AG10803 (cell line): Measurements from ENCODE around the gene FTO.

Experiments
- DNase-seq: peaks from one replicate; pipeline ENCODE4 v3.0.0; 2010; ENCODE audit warnings: low read depth
- H3K4me3 ChIP-seq: 2 replicates; pipeline ENCODE4 v1.5.1; 2011; ENCODE audit warnings: mild to moderate bottlenecking, low read length, control low read depth
- TF ChIP-seq, protein P1 (sequence below): conservative IDR thresholded peaks from 2 replicates; pipeline ENCODE4 v1.5.1; 2011; ENCODE audit warnings: mild to moderate bottlenecking, low read length, control low read depth, inconsistent platforms

FTO gene

DNA sequence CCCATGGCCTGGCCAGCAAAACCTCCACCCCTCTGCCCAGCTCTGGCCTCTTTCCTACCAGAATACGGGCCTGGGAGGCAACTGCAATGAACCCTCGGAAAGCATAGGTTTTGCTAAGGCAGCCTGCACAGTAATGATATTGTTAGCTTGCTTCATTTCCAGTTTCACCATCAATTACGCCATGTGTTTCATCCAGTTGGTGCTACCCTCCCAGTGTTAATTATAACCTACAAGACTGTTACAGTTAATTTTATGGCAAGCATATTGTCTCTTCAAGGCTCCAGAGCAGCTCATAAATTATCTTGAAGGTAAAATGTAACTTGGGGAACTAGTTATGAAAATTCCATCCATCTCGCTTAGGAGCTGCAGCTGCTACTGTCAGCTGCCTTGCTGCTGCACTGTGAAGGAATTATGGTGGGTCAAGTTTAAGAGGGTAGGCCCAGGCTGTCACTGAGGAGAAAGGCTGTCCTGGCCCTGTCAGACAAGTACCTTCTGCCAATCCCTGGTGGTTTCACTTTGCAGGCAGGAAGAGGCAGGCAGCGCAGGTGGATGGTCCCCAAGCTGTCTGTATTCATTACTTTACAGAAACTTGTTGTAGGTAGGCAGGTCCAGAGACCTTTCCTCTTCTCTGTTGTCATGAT lies 242.9 kb downstream of the FTO start:
- no peak for DNase-seq

DNA sequence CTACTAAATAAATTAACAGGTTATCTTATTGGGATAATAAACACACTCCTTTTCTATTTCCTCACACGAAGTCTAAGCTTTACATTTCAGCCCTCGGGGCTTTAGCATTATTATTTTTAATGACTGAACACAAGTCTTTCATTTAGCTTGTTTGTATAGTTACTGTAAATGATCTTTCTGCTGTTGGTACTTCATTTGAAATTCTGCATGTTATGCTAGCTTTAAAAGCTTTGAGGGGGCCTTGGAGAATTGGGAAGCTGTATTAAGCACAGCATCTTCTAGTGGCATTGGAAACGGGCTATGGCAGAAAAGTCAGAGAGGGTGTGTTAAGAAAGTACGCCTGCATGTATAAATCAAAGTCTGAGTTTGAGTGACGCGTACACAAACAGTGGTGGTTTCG lies 243.7 kb downstream of the FTO start:
- no peak overlapping the region for H3K4me3 ChIP-seq
- TF ChIP-seq, protein P1, sequence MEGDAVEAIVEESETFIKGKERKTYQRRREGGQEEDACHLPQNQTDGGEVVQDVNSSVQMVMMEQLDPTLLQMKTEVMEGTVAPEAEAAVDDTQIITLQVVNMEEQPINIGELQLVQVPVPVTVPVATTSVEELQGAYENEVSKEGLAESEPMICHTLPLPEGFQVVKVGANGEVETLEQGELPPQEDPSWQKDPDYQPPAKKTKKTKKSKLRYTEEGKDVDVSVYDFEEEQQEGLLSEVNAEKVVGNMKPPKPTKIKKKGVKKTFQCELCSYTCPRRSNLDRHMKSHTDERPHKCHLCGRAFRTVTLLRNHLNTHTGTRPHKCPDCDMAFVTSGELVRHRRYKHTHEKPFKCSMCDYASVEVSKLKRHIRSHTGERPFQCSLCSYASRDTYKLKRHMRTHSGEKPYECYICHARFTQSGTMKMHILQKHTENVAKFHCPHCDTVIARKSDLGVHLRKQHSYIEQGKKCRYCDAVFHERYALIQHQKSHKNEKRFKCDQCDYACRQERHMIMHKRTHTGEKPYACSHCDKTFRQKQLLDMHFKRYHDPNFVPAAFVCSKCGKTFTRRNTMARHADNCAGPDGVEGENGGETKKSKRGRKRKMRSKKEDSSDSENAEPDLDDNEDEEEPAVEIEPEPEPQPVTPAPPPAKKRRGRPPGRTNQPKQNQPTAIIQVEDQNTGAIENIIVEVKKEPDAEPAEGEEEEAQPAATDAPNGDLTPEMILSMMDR, result no peak
- no peak for DNase-seq

More for the DNA sequence above, 242.9 kb downstream of the FTO start:
- TF ChIP-seq, protein P1, result no peak
- H3K4me3 ChIP-seq, result no peak overlapping the region

DNA sequence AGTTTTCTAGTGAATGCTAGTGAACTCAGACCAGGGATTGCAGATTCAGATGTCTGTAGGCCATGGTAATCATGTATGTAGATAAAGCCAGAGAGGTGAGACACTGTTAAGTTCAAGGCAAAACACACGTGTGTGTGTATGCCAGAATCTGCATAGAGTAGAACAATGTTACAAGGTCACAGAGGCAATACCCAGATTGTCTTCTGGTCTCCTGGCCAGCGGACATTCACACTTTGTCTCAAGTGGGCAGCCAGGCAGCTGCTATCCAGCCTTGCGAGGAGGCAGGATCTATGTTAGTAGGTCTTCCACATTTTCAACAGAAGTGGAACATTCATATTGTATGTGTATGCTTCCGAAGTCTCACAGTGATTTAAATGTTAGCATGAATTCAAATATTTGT lies 244.4 kb downstream of the FTO start:
- TF ChIP-seq, protein P1, result no peak
- no peak for DNase-seq
- no peak overlapping the region for H3K4me3 ChIP-seq

DNA sequence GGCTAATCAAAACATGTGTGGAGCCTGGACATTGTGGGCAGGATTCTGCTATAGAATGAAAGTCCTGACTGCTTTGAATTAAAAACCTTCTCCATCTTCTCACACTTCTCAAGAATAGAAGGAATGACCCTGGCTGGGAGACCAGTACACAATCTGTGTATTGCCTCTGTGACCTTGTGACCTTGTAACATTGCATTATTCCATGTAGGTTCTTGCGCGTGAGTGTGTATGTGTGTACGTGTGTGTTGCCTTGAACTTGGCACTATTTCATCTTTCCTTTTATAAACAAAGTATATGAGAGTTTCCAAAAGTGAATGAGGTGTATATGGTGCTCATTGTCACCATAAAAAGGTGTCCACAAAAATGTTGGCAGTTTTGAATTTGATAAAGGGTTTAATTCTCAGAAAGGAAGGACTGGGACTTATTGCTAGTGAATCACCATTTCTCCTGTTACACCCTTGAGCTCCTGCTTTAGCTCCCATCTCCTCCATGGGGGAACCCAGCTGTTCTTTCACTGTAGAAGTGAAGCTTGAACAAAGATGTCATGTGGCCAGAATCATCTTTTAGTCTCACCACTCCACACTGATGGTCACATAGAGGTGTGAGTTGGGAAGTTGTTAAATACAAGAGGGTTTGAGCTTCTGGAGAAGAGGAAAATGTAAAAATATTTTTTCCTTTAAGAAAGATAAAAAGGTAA lies 244.9 kb downstream of the FTO start:
- no peak overlapping the region for H3K4me3 ChIP-seq
- DNase-seq, result no peak
- TF ChIP-seq, protein P1, result no peak

DNA sequence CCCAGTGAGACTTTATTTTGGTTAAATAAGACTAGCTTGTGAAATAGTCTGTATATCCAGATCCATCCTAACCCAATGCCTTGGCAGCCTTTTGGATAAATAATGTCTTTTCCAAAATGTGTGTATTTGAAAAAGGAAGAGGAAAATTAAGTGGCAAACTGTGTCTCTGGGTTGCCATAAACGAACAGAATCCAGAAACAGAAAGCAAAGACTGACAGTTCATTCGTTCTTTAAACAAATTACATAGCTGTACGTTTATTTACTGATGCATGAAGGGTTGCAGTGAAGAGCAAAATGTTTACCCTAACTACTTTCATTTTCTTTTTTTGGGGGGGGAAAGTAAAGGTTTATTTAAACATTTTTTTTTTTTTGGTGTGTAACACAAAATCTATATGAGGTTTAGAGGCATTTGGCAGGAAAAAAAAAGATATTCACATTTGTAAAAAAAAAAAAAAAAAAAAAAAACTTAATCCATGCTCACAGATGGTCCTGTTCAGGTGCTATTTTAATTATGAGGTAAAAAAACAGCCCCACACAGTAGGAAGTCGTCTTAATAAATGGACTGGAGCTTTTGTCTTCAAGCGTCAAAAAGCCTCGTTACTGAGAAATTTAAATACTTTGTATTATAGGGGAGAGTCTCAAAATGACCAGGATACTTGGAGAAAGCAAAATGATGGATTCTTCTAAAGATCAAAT lies 245.9 kb downstream of the FTO start:
- TF ChIP-seq, protein P1, result no peak
- DNase-seq, result no peak
- no peak overlapping the region for H3K4me3 ChIP-seq

DNA sequence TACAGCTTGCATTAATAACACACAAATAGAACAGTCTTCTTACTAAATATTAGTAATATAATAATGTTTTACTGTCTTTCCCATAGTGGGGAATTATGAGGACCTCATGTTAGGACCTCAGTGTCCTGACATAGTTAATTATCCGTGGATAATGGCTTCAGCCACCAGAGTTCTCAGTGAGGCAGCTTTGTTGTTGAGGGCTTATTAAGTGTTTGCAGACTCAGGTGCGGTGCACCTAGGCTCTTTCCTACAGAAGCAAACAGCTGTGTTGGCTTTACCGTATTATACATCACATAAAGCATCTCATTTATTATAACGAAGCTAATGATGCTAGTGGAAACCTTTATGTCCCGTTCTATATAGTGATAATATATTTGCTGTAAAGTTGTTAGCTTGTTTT lies 246.7 kb downstream of the FTO start:
- H3K4me3 ChIP-seq, result no peak overlapping the region
- TF ChIP-seq, protein P1, result no peak
- no peak for DNase-seq
